SJSA1 (cell line): Measurements from ENCODE around the gene YIPF7. TPM values are rescaled to one million over a fixed set of nuclear protein-coding genes. Genes with fewer than 3 reads are reported as not detected.

Experiments
- DNase-seq, 2 experiments: peaks; one replicate each; pipeline ENCODE4 v3.0.0-alpha.2; 2015 to 2020; ENCODE audit warnings: low spot score in 2 of 2, low read depth in 1 of 2
- H3K27ac ChIP-seq: fragments of 250-450 bp; sonication (Bioruptor Pico); 2 replicates; pipeline ENCODE4 v1.5.1; 2020; ENCODE audit warnings: mild to moderate bottlenecking, moderate library complexity
- H3K27me3 ChIP-seq: fragments of 250-450 bp; sonication (Bioruptor Pico); replicated peaks from 2 replicates; pipeline ENCODE4 v1.5.1; 2020; ENCODE audit warnings: mild to moderate bottlenecking, moderate library complexity
- H3K36me3 ChIP-seq: fragments of 250-450 bp; sonication (Bioruptor Pico); 2 replicates; pipeline ENCODE4 v1.5.1; 2020; ENCODE audit warnings: mild to moderate bottlenecking
- H3K4me1 ChIP-seq: fragments of 250-450 bp; sonication (Bioruptor Pico); replicated peaks from 2 replicates; pipeline ENCODE4 v1.6.1; 2021; ENCODE audit warnings: mild to moderate bottlenecking
- H3K4me3 ChIP-seq: fragments of 250-450 bp; sonication (Bioruptor Pico); 2 replicates; pipeline ENCODE4 v1.5.1; 2020; ENCODE audit warnings: mild to moderate bottlenecking
- H3K9me3 ChIP-seq: fragments of 250-450 bp; sonication (Bioruptor Pico); replicated peaks from 2 replicates; pipeline ENCODE4 v1.5.1; 2020; ENCODE audit warnings: mild to moderate bottlenecking
- total RNA-seq: library from RNA; depleted of rRNA; stranded (reverse); fragments of >200 nt; shearing (Covaris generic); gene quantifications from 2 replicates; pipeline ENCODE4 v1.2.3, GENCODE V29; 2014; rRNA removed

YIPF7 gene
- total RNA-seq: not detected in 2 replicates

DNA sequence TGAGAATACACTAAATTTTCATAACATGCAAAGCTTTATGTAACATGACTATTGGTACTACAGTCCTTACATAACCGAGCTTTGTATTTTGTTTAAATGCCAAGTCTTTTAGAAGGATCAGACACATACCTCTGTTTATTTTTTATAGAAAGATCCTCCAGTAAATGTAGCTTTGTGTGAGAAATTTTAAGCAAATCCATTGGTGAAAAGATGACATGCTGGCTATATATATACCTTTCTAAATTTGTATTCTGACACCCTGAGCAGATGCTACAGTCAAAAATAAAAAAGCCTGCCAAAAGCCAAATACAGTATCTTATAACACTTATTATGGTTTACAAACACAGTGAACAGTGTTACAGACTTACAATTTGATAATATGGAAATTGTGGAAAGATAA is at the start of gene YIPF7:
YIPF7 (minus strand) TSS at position 201 of the 400 bp plus-strand sequence. CDS start 1,525 bp downstream, outside the sequence.
- Histone ChIP-seq H3K9me3 (no peaks in the 10 kb centered on the region), H3K36me3 (no peaks in the 10 kb centered on the region), H3K27me3 (no peaks in the 10 kb centered on the region), H3K4me3 (no peak within 1 kb of the TSS), H3K27ac (no peak within 1 kb of the TSS), H3K4me1 (no peaks in the 10 kb centered on the region)
- DNase-seq: no peak

DNA sequence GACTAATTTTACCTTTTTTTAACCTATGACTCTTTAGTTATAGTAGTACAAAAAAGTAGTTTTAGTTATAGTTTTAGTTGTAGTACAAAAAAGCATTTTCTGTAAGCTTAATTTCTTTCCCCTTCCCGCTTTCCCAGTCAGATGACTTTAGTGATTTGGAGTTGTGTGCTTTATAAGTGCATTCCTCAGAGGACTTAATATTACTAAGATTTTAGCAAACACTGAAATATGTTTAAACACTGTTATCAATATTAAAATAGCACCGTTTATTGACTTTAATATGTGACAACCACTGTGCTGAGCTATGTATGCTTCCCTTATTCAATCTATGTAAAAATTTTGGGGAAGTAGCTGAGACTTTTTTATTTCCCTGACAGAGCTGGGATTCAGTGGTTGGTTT is 49.6 kb upstream of the YIPF7 start:
- no peak for DNase-seq
- no peak overlapping the region for H3K27ac ChIP-seq
- no peak overlapping the region for H3K4me3 ChIP-seq
- H3K9me3 ChIP-seq: no peaks in the 10 kb centered on the region
- H3K36me3 ChIP-seq: peaks cover 12% of the 10 kb centered on the region
- H3K4me1 ChIP-seq: no peaks in the 10 kb centered on the region
- no peaks in the 10 kb centered on the region for H3K27me3 ChIP-seq

- no peaks in the 10 kb centered on the region for H3K9me3 ChIP-seq
- no peak for DNase-seq
- H3K4me1 ChIP-seq: no peaks in the 10 kb centered on the region
- H3K36me3 ChIP-seq: peaks cover 17% of the 10 kb centered on the region
- no peak overlapping the region for H3K27ac ChIP-seq
- no peaks in the 10 kb centered on the region for H3K27me3 ChIP-seq
- no peak overlapping the region for H3K4me3 ChIP-seq
Measured at GRCh38 chr4:44700427-44700826, 49.0 kb upstream of the YIPF7 start.

GRCh38 chr4:44684648-44685047 is 33.2 kb upstream of the YIPF7 start:
- DNase-seq: no peak

DNA sequence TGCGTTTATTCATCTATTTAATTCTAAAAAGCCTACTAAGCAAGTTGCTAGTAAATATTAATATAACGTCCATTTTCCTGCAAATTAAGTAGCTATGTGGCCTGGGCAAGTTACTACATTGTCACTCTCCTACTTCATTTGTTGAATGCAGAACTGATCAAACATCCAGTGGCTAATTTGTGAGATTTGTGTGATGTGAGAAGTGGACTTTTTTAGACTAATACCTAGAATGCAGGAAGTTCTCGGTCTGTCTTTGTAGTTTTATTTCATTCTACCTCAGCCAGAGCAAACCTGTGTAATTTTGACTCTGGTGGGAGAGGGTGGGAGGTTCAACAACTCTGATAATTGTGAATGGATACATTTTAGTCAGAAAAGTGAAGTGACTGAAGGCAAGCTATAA is 27.6 kb upstream of the YIPF7 start:
- H3K9me3 ChIP-seq: no peaks in the 10 kb centered on the region
- H3K4me1 ChIP-seq: no peaks in the 10 kb centered on the region
- no peaks in the 10 kb centered on the region for H3K27me3 ChIP-seq
- DNase-seq: peak in 1 of 2 experiments; percentile 0
- H3K4me3 ChIP-seq: peak overlapping the region; percentile 84
- H3K36me3 ChIP-seq: peaks cover 10% of the 10 kb centered on the region
- H3K27ac ChIP-seq: 0 out of 2 replicates have a peak overlapping the region, but pooled peaks have one; percentile 24

More at GRCh38 chr4:44684648-44685047, 33.2 kb upstream of the YIPF7 start:
- Histone ChIP-seq H3K27me3 (no peaks in the 10 kb centered on the region), H3K9me3 (no peaks in the 10 kb centered on the region), H3K36me3 (peaks cover 11% of the 10 kb centered on the region; the same call in 1 of the 2 replicates), H3K4me1 (no peaks in the 10 kb centered on the region), H3K27ac (no peak overlapping the region), H3K4me3 (no peak overlapping the region)

DNA sequence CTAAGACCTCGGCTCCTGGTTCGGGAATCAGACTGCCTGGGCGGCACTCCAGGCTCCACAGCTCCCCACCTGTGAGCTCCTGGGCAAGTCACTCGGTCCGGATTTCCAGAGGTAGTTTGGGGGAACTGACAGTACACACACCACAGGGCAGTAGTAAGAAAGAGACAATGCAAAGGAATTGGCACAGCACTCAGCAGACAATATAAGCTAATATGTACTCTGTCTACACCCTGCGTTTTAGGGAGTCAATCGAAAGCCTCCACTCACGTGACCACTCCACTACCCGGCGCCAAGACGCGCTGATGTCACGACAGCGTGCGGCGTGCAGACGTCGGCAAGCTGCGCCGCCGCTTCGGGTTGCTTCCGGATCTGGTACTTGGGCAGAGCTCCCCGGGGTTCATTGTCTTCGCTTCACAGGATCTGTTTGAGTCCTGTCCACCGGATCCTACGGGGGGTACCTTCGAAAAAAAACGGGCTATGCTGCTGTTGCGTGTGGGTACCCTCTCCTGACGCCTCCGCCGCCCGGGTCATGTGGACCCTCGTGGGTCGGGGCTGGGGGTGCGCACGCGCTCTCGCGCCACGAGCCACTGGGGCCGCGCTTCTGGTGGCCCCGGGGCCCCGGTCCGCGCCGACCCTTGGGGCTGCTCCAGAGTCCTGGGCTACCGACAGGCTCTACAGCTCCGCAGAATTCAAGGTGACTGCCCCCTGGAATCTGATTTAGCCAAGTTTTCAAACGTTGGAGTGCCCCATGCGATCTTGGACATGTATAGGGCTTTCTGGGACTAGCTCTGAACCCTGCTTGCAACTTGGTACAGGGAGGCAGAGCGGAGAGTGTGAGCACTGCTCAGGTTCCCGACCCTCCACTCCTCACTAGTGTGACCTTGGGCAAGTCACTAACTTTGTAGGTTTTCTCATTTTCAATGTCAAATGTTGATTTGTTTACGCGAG is 26.9 kb upstream of the YIPF7 start, which contains the start of gene GUF1:
GUF1 (plus strand) TSS at position 327 of the 948 bp plus-strand sequence; CDS start at position 530, 203 bp downstream.
- Histone ChIP-seq H3K4me3 (peak within 1 kb of the TSS; percentile 84), H3K36me3 (peaks cover 9% of the 10 kb centered on the region; the same call in 1 of the 2 replicates), H3K9me3 (no peaks in the 10 kb centered on the region), H3K27me3 (no peaks in the 10 kb centered on the region), H3K4me1 (no peaks in the 10 kb centered on the region), H3K27ac (peak within 1 kb of the TSS; percentile 89)
- DNase-seq: peak; percentile 70 to 79

DNA sequence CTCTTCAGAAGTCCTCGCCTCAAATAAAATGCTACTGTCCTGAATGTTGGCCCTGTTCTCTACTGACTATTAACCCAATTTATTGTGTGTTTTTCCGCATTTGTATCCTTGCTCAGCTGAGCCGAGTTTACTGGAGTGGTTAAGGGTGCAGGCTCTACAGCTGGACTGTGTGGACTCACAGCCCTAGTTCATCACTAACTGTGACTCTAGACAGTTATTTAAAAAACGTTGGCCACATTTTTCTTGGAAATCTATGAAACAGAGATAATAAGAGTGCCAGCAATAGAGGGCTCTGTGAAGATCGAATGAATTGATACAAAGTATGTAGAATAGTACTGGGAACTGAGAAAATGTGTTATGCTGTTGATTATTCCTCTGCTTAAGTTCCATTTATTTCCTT is 23.9 kb upstream of the YIPF7 start:
- DNase-seq: no peak
- Histone ChIP-seq H3K27me3 (no peaks in the 10 kb centered on the region), H3K36me3 (peaks cover 3% of the 10 kb centered on the region; the same call in 1 of the 2 replicates), H3K27ac (no peak overlapping the region), H3K4me1 (no peaks in the 10 kb centered on the region), H3K9me3 (no peaks in the 10 kb centered on the region), H3K4me3 (no peak overlapping the region)

GRCh38 chr4:44674471-44674870 is 23.0 kb upstream of the YIPF7 start:
- Histone ChIP-seq H3K36me3 (peaks cover 3% of the 10 kb centered on the region; the same call in 1 of the 2 replicates), H3K9me3 (no peaks in the 10 kb centered on the region), H3K4me3 (no peak overlapping the region), H3K4me1 (no peaks in the 10 kb centered on the region), H3K27ac (no peak overlapping the region), H3K27me3 (no peaks in the 10 kb centered on the region)
- DNase-seq: no peak

GRCh38 chr4:44671636-44672035 is 20.2 kb upstream of the YIPF7 start:
- DNase-seq: no peak
- Histone ChIP-seq H3K4me3 (no peak overlapping the region), H3K36me3 (no peaks in the 10 kb centered on the region), H3K27me3 (no peaks in the 10 kb centered on the region), H3K9me3 (no peaks in the 10 kb centered on the region), H3K4me1 (no peaks in the 10 kb centered on the region), H3K27ac (no peak overlapping the region)

DNA sequence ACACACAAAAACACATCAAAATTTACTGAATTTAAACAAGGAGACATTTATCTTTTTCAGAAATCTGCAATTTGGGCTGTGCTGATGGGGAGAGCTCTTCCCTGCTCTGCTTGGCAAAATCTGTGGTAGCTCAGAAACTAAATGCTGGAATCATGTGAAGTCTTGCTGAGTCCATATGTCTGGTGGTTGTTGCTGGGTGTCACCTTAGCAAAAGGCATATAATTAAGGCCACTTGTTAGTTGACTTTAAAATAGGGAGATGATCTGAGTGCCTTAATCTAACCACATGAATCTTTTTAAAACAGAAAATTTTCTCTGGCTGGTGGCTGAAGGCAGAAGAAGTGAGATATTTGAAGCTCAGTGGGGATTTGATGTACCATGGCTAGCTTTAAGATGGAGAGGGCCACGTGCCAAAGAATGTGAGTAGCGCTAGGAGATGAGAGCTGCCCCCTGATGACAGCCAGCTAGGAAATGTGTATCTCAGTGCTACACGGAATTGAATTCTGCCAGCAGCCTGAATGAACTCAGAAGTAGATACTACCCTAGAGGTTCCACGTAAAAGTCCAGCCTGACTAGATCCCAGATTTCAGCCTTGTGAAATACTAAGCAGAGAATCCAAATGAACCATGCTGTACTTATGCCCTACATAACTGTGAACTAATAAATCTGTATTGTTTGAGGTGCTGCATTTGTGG is 19.2 kb upstream of the YIPF7 start:
- DNase-seq: no peak
- Histone ChIP-seq H3K27me3 (no peaks in the 10 kb centered on the region), H3K27ac (no peak overlapping the region), H3K36me3 (no peaks in the 10 kb centered on the region), H3K9me3 (no peaks in the 10 kb centered on the region), H3K4me3 (no peak overlapping the region), H3K4me1 (no peaks in the 10 kb centered on the region)

DNA sequence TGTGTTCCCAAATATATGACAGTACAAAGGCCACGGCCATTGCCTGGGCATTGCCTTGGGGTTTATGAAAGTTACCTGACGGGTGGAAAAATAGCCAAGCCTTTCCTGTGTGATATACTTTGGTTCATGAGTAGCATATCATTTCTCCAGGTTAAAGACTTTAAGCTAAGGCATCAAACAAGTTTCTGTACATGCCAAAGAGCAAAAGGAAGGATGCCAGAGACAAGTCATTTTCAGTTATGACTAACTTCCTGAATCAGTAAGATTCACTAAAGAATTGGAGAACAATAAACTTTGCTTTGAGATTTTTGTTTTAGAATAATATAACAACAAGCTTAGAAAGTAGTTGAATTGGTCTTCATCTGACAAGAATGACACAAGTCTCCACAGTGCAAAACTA is 17.1 kb upstream of the YIPF7 start:
- Histone ChIP-seq H3K27me3 (no peaks in the 10 kb centered on the region), H3K27ac (no peak overlapping the region), H3K4me3 (no peak overlapping the region), H3K9me3 (no peaks in the 10 kb centered on the region), H3K36me3 (no peaks in the 10 kb centered on the region), H3K4me1 (no peaks in the 10 kb centered on the region)
- no peak for DNase-seq

DNA sequence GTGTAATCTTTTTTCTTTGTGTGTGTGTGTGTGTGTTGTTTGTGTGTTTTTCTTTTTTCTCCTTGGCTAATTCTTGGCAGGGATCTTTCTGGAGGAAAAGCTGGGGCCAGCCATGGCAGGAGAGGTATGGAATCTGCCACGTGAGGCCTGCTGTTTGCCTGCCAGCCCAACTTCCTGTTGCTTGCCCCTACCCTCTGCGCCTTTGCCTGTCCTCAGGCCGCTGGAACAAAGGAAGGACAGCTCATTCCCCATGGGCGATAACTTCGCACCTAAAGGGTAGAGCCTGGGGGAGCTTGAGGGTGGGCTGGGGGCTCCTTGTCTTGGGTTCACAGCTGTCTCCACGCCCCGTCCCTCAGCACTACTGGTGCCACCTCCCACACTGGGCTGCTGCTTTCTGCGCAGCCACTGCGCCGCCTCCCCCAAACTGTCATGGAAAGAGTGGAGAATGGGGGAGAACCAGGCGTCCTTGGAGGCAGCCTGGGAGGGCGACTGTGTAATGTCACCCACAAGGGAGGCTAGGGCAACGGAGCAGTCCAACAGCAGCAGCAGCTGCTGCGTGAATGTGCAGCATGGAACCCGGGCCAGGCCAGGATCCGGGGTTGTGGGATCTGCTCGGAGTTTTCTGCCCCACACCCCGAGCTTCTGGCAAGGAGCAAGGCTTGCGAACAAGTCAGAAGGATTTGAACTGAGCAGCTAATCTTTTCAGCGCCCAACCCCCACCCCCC is 12.3 kb upstream of the YIPF7 start:
- no peak for DNase-seq
- Histone ChIP-seq H3K36me3 (no peaks in the 10 kb centered on the region), H3K27ac (no peak overlapping the region), H3K9me3 (no peaks in the 10 kb centered on the region), H3K27me3 (no peaks in the 10 kb centered on the region), H3K4me3 (no peak overlapping the region), H3K4me1 (no peaks in the 10 kb centered on the region)

DNA sequence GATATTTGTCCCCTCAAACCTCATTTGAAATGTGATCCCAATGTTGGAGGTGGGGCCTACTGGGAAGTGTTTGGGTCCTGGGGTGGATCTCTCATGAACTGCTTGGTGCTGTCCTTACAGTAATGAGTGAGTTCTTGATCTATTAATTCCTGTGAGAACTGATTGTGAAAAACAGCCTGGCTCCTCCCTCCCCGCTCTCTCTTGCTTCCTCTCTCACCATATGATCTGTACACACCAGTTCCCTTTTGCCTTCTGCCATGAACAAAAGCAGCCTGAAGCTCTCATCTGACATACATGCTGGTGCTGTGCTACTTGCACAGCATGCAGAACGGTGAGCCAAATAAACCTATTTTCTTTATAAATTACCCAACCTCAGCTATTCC is 11.2 kb upstream of the YIPF7 start:
- H3K9me3 ChIP-seq: no peaks in the 10 kb centered on the region
- no peak overlapping the region for H3K4me3 ChIP-seq
- no peaks in the 10 kb centered on the region for H3K36me3 ChIP-seq
- H3K27me3 ChIP-seq: no peaks in the 10 kb centered on the region
- H3K4me1 ChIP-seq: no peaks in the 10 kb centered on the region
- no peak for DNase-seq
- no peak overlapping the region for H3K27ac ChIP-seq
